ENCODE measurements around the gene WDR91.
A peak's percentile ranks its signal among the peaks of the same experiment; 100 is the strongest.
"Not testable (repeated sequence)": the region's sequence is repeated elsewhere in the genome, so short reads cannot be mapped to it uniquely, and the experiment has no call there.

WDR91 gene

GRCh38 chr7:135177028-135177696 is 34.2 kb downstream of the WDR91 start:
- DNase-seq, result no peak

- DNase-seq, result no peak
Measured at GRCh38 chr7:135175931-135176330, 35.4 kb downstream of the WDR91 start.

- no peak for DNase-seq
Measured at GRCh38 chr7:135174941-135175340, 36.4 kb downstream of the WDR91 start.

GRCh38 chr7:135173916-135174315 is 37.4 kb downstream of the WDR91 start:
- DNase-seq, result not testable (repeated sequence)

- DNase-seq, result not testable (repeated sequence)
Measured at GRCh38 chr7:135171581-135172291, 39.6 kb downstream of the WDR91 start.

GRCh38 chr7:135170998-135171481 is 40.3 kb downstream of the WDR91 start:
- not testable (repeated sequence) for DNase-seq

- peak; percentile 89 to 90 for DNase-seq
Measured at GRCh38 chr7:135170274-135170997, 40.9 kb downstream of the WDR91 start, which contains the start of gene CYREN. Gene CYREN (minus strand): TSS chr7:135170707. CDS start chr7:135168922, 1,785 bp downstream.

GRCh38 chr7:135169964-135170273 is 41.4 kb downstream of the WDR91 start:
- DNase-seq, result no peak

GRCh38 chr7:135169141-135169963 is 42.0 kb downstream of the WDR91 start:
- DNase-seq, result peak; percentile 47 to 58

- no peak for DNase-seq
Measured at GRCh38 chr7:135168489-135169140, 42.7 kb downstream of the WDR91 start.

GRCh38 chr7:135168001-135168400 is 43.3 kb downstream of the WDR91 start:
- no peak for DNase-seq

GRCh38 chr7:135167365-135167917 is 43.9 kb downstream of the WDR91 start:
- no peak for DNase-seq

GRCh38 chr7:135166338-135166990 is 44.9 kb downstream of the WDR91 start:
- no peak for DNase-seq

GRCh38 chr7:135165862-135166261 is 45.5 kb downstream of the WDR91 start:
- DNase-seq, result no peak

GRCh38 chr7:135164357-135165061 is 46.8 kb downstream of the WDR91 start:
- no peak for DNase-seq

GRCh38 chr7:135162382-135163001 is 48.8 kb downstream of the WDR91 start:
- no peak for DNase-seq

- DNase-seq, result no peak
Measured at GRCh38 chr7:135161669-135162068, 49.7 kb downstream of the WDR91 start.

GRCh38 chr7:135160858-135161653 is 50.3 kb downstream of the WDR91 start:
- DNase-seq, result no peak
